Smooth muscle cell of the brain vasculature (primary cell): ENCODE results near the gene EID1.
A peak's percentile ranks its signal among the peaks of the same experiment; 100 is the strongest.
"Not testable (repeated sequence)": the region's sequence is repeated elsewhere in the genome, so short reads cannot be mapped to it uniquely, and the experiment has no call there.

Source experiments
- DNase-seq: peaks from one replicate; pipeline ENCODE4 v3.0.0-alpha.2; 2012; ENCODE audit warnings: low read depth, low spot score

Gene EID1

GRCh38 chr15:48877630-48878595, at the start of gene EID1:
Gene EID1 (plus strand): TSS chr15:48878134. CDS start chr15:48878177, 43 bp downstream.
- peak; percentile 93 for DNase-seq

GRCh38 chr15:48828471-48828870, 49.5 kb upstream of the EID1 start:
- no peak for DNase-seq

GRCh38 chr15:48828906-48829305, 49.0 kb upstream of the EID1 start:
- no peak for DNase-seq

GRCh38 chr15:48832648-48833047, 45.3 kb upstream of the EID1 start:
- no peak for DNase-seq

- DNase-seq: no peak
Measured at GRCh38 chr15:48833526-48834239, 44.3 kb upstream of the EID1 start.

- no peak for DNase-seq
Measured at GRCh38 chr15:48834756-48835155, 43.2 kb upstream of the EID1 start.

- no peak for DNase-seq
Measured at GRCh38 chr15:48842501-48842900, 35.4 kb upstream of the EID1 start.

- DNase-seq: no peak
Measured at GRCh38 chr15:48845123-48845522, 32.8 kb upstream of the EID1 start.

GRCh38 chr15:48850648-48851047, 27.3 kb upstream of the EID1 start:
- DNase-seq: no peak

- no peak for DNase-seq
Measured at GRCh38 chr15:48851956-48852355, 26.0 kb upstream of the EID1 start.

GRCh38 chr15:48854434-48854833, 23.5 kb upstream of the EID1 start:
- DNase-seq: not testable (repeated sequence)

- DNase-seq: no peak
Measured at GRCh38 chr15:48855501-48856440, 22.2 kb upstream of the EID1 start.

- no peak for DNase-seq
Measured at GRCh38 chr15:48856942-48857341, 21.0 kb upstream of the EID1 start.

GRCh38 chr15:48858401-48858800, 19.5 kb upstream of the EID1 start:
- DNase-seq: no peak

- no peak for DNase-seq
Measured at GRCh38 chr15:48859426-48859825, 18.5 kb upstream of the EID1 start.

GRCh38 chr15:48861813-48862431, 16.0 kb upstream of the EID1 start:
- no peak for DNase-seq

GRCh38 chr15:48862705-48863104, 15.2 kb upstream of the EID1 start:
- no peak for DNase-seq

- peak; percentile 65 for DNase-seq
Measured at GRCh38 chr15:48865370-48866079, 12.4 kb upstream of the EID1 start.

GRCh38 chr15:48866141-48866563, 11.8 kb upstream of the EID1 start:
- DNase-seq: no peak

- no peak for DNase-seq
Measured at GRCh38 chr15:48868023-48868422, 9.9 kb upstream of the EID1 start.
